Astrocyte (in vitro differentiated cells and primary cell): ENCODE data around the gene SORT1. TPM values are rescaled to one million over a fixed set of nuclear protein-coding genes. Genes with fewer than 3 reads are reported as not detected.

Experiments used
- DNase-seq: peaks from one replicate; pipeline ENCODE4 v3.0.0-alpha.2; 2010; ENCODE audit warnings: low read depth
- FAIRE-seq: peaks from 2 replicates; lab custom pipeline; 2011; peaks lifted over from hg19 to GRCh38; lab: Jason Lieb, UNC
- H2AFZ ChIP-seq: 2 replicates; pipeline ENCODE4 v1.6.0; 2012; ENCODE audit warnings: low read depth, low read length, inconsistent platforms
- H3K27ac ChIP-seq: 2 replicates; pipeline ENCODE4 v1.5.1; 2011; ENCODE audit warnings: low read depth, low read length, inconsistent platforms
- H3K27me3 ChIP-seq: 2 replicates; pipeline ENCODE4 v1.6.0; 2011; ENCODE audit warnings: low read length, inconsistent platforms; ENCODE audit not compliant: insufficient read depth
- H3K36me3 ChIP-seq: 2 replicates; pipeline ENCODE4 v1.5.1; 2011; ENCODE audit warnings: low read length, inconsistent platforms; ENCODE audit not compliant: insufficient read depth
- H3K4me1 ChIP-seq: 2 replicates; pipeline ENCODE4 v1.5.1; 2011; ENCODE audit warnings: low read length, inconsistent platforms; ENCODE audit not compliant: insufficient read depth
- H3K4me2 ChIP-seq: 2 replicates; pipeline ENCODE4 v1.6.0; 2012; ENCODE audit warnings: low read length, inconsistent platforms
- H3K4me3 ChIP-seq: 2 replicates; pipeline ENCODE4 v1.5.1; 2011; ENCODE audit warnings: low read depth, mild to moderate bottlenecking, low read length, inconsistent platforms; ENCODE audit not compliant: insufficient read depth
- H3K79me2 ChIP-seq: 2 replicates; pipeline ENCODE4 v1.6.0; 2012; ENCODE audit warnings: mild to moderate bottlenecking, low read length, inconsistent platforms; ENCODE audit not compliant: insufficient read depth
- H3K9ac ChIP-seq: 2 replicates; pipeline ENCODE4 v1.6.0; 2012; ENCODE audit warnings: mild to moderate bottlenecking, low read length, inconsistent platforms
- H3K9me3 ChIP-seq: 2 replicates; pipeline ENCODE4 v1.5.1; 2012; ENCODE audit warnings: low read depth, mild to moderate bottlenecking, low read length, inconsistent platforms; ENCODE audit not compliant: insufficient read depth
- H4K20me1 ChIP-seq: 2 replicates; pipeline ENCODE4 v1.6.0; 2012; ENCODE audit warnings: low read length, inconsistent platforms; ENCODE audit not compliant: insufficient read depth
- H3K27ac Mint-ChIP-seq: one replicate; pipeline ENCODE4 v1.8.0; 2021; ENCODE audit warnings: mild to moderate bottlenecking, mixed read lengths; ENCODE audit not compliant: unreplicated experiment
- H3K27me3 Mint-ChIP-seq: one replicate; pipeline ENCODE4 v1.8.0; 2021; ENCODE audit warnings: low read depth, mixed read lengths; ENCODE audit not compliant: unreplicated experiment
- H3K36me3 Mint-ChIP-seq: one replicate; pipeline ENCODE4 v1.8.0; 2021; ENCODE audit warnings: low read depth, mixed read lengths; ENCODE audit not compliant: unreplicated experiment
- H3K4me1 Mint-ChIP-seq: one replicate; pipeline ENCODE4 v1.8.0; 2021; ENCODE audit warnings: low read depth, mixed read lengths; ENCODE audit not compliant: unreplicated experiment
- H3K4me3 Mint-ChIP-seq: one replicate; pipeline ENCODE4 v1.8.0; 2021; ENCODE audit warnings: mild to moderate bottlenecking, moderate library complexity, mixed read lengths; ENCODE audit not compliant: unreplicated experiment
- H3K9me3 Mint-ChIP-seq: one replicate; pipeline ENCODE4 v1.8.0; 2021; ENCODE audit warnings: mild to moderate bottlenecking, mixed read lengths; ENCODE audit not compliant: unreplicated experiment
- CTCF ChIP-seq: IDR thresholded peaks from 2 replicates; pipeline ENCODE4 v1.5.1; 2011; ENCODE audit warnings: low read depth, mild to moderate bottlenecking, inconsistent platforms, low read length, moderate library complexity; ENCODE audit not compliant: insufficient read depth
- EZH2 ChIP-seq: IDR thresholded peaks from 2 replicates; pipeline ENCODE4 v1.6.1; 2012; ENCODE audit warnings: mild to moderate bottlenecking, low read length, inconsistent platforms; ENCODE audit not compliant: insufficient read depth
- total RNA-seq: library from RNA; stranded (reverse); gene quantifications from 2 replicates; pipeline ENCODE4 v1.2.1, GENCODE V29; 2021

Gene SORT1
- total RNA-seq, 1 donor from 2014 or later: 135 TPM

- DNase-seq: peak; percentile 52
- H3K4me3 Mint-ChIP-seq: peak overlapping the region; percentile 72
- H3K79me2 ChIP-seq: peaks cover 86% of the 10 kb centered on the region
- H3K4me2 ChIP-seq: peak overlapping the region; percentile 77
- H3K4me1 Mint-ChIP-seq: peaks cover 65% of the 10 kb centered on the region
- H3K27ac Mint-ChIP-seq: peak overlapping the region; percentile 83
- H3K9me3 ChIP-seq: no peaks in the 10 kb centered on the region
- peak overlapping the region; percentile 42 for H2AFZ ChIP-seq
- H3K36me3 Mint-ChIP-seq: peaks cover 5% of the 10 kb centered on the region
- H3K27me3 Mint-ChIP-seq: no peaks in the 10 kb centered on the region
- TF ChIP-seq EZH2: no peak
- TF ChIP-seq CTCF: no peak
- no peaks in the 10 kb centered on the region for H3K27me3 ChIP-seq
- H3K9ac ChIP-seq: peak overlapping the region; percentile 60
- H4K20me1 ChIP-seq: no peaks in the 10 kb centered on the region
- FAIRE-seq: no peak
- peak overlapping the region; percentile 36 for H3K4me3 ChIP-seq
- peaks cover 54% of the 10 kb centered on the region for H3K4me1 ChIP-seq
- H3K36me3 ChIP-seq: no peaks in the 10 kb centered on the region
- H3K27ac ChIP-seq: peak overlapping the region; percentile 72
- H3K9me3 Mint-ChIP-seq: no peaks in the 10 kb centered on the region
These were observed 4.7 kb downstream of the SORT1 start for GRCh38 chr1:109392788-109393616.

- peak overlapping the region; percentile 42 for H2AFZ ChIP-seq
- peak overlapping the region; percentile 72 for H3K4me3 Mint-ChIP-seq
- H3K4me1 ChIP-seq: peaks cover 53% of the 10 kb centered on the region
- DNase-seq (no peak), FAIRE-seq (no peak)
- peaks cover 5% of the 10 kb centered on the region for H3K36me3 Mint-ChIP-seq
- no peaks in the 10 kb centered on the region for H3K27me3 Mint-ChIP-seq
- no peaks in the 10 kb centered on the region for H3K27me3 ChIP-seq
- no peaks in the 10 kb centered on the region for H3K9me3 Mint-ChIP-seq
- H3K27ac Mint-ChIP-seq: peak overlapping the region; percentile 83
- peak overlapping the region; percentile 36 for H3K4me3 ChIP-seq
- peaks cover 65% of the 10 kb centered on the region for H3K4me1 Mint-ChIP-seq
- no peaks in the 10 kb centered on the region for H4K20me1 ChIP-seq
- no peaks in the 10 kb centered on the region for H3K36me3 ChIP-seq
- peaks cover 92% of the 10 kb centered on the region for H3K79me2 ChIP-seq
- H3K4me2 ChIP-seq: peak overlapping the region; percentile 77
- H3K27ac ChIP-seq: peak overlapping the region; percentile 72
- peak overlapping the region; percentile 63 for H3K9ac ChIP-seq
- TF ChIP-seq EZH2 (no peak), CTCF (no peak)
- H3K9me3 ChIP-seq: no peaks in the 10 kb centered on the region
These were observed 5.5 kb downstream of the SORT1 start for GRCh38 chr1:109392037-109392787.
